Spleen (tissue), 7 donors: Measurements from ENCODE around the gene PSME3IP1.

Experiments used
- CTCF ChIP-seq, 11 experiments: fragments of 200-600 bp in 7 of 11; fragments of 450-650 bp in 4 of 11; sonication (generic) in 4 of 11; IDR thresholded peaks in 8 of 11; conservative IDR thresholded peaks in 3 of 11; 1 replicate in 7 of 11; 2 replicates in 4 of 11; pipeline versions ENCODE4 v1.4.0 to v1.8.0; 2016 to 2021; ENCODE audit warnings: antibody characterized with exemption in 11 of 11, inconsistent platforms in 4 of 11, mild to moderate bottlenecking in 1 of 11
- POLR2A ChIP-seq, 3 donors: fragments of 450-650 bp; IDR thresholded peaks; one replicate each; pipeline ENCODE4 v1.5.1; 2017; ENCODE audit warnings: antibody characterized with exemption in 3 of 3, mild to moderate bottlenecking in 1 of 3
- POLR2AphosphoS5 ChIP-seq, 3 donors: sonication (generic); formaldehyde crosslinking; IDR thresholded peaks; one replicate each; pipeline ENCODE4 v1.5.1; 2017; ENCODE audit warnings: antibody characterized with exemption in 3 of 3
- donor health status: DM: no; HTN: no; CAD: no; lungs with moderate emphysema.
- donor health status: DM: no; HTN: no; CAD: no.
- donor health status: DM: no; HTN: no; CAD: no.

- no peak for TF ChIP-seq CTCF (IDR thresholded peaks at IDR 0.05 in 8 of 11, conservative IDR thresholded peaks at IDR 0.05 in 3 of 11)
- no peak for TF ChIP-seq POLR2AphosphoS5 (IDR thresholded peaks at IDR 0.05)
- no peak for TF ChIP-seq POLR2A (IDR thresholded peaks at IDR 0.05)
Observed at GRCh38 chr16:57123974-57124674, 61.7 kb downstream of the PSME3IP1 start.
